HEK293T (cell line): ENCODE results near the gene ZBTB44.
"Not testable (repeated sequence)": the region's sequence is repeated elsewhere in the genome, so short reads cannot be mapped to it uniquely, and the experiment has no call there.

Experiments used
- CTCF ChIA-PET: fragments of 350-600 bp; formaldehyde crosslinking; extraction: SDS; loops from one replicate; lab custom pipeline; 2021; ENCODE audit warnings: antibody characterized with exemption, inconsistent platforms; lab: Yijun Ruan, JAX
- POLR2A ChIA-PET: fragments of 350-600 bp; formaldehyde crosslinking; extraction: SDS; loops from one replicate; lab custom pipeline; 2020; ENCODE audit warnings: antibody characterized with exemption, inconsistent platforms; lab: Yijun Ruan, JAX
- DNase-seq: peaks from one replicate; pipeline ENCODE4 v3.0.0; 2012; ENCODE audit warnings: mixed read lengths; ENCODE audit errors: extremely low spot score
- ARNT ChIP-seq: fragments of 450-650 bp; IDR thresholded peaks from 2 replicates; pipeline ENCODE4 v1.6.1; 2017; ENCODE audit warnings: mild to moderate bottlenecking
- BHLHE40 ChIP-seq: fragments of 450-650 bp; IDR thresholded peaks from 2 replicates; pipeline ENCODE4 v1.6.1; 2016; ENCODE audit warnings: mild to moderate bottlenecking, moderate library complexity, borderline replicate concordance
- CTBP1 ChIP-seq: fragments of 450-650 bp; IDR thresholded peaks from 2 replicates; pipeline ENCODE4 v1.6.1; 2016; ENCODE audit warnings: borderline replicate concordance
- ELF4 ChIP-seq: fragments of 450-650 bp; IDR thresholded peaks from 2 replicates; pipeline ENCODE4 v1.6.1; 2017; ENCODE audit warnings: antibody characterized with exemption
- FOXA1 ChIP-seq: fragments of 450-650 bp; IDR thresholded peaks from 2 replicates; pipeline ENCODE4 v1.6.1; 2016; ENCODE audit warnings: mild to moderate bottlenecking
- FOXK2 ChIP-seq: fragments of 450-650 bp; IDR thresholded peaks from 2 replicates; pipeline ENCODE4 v1.6.1; 2016; ENCODE audit warnings: mild to moderate bottlenecking
- FOXM1 ChIP-seq: fragments of 450-650 bp; IDR thresholded peaks from 2 replicates; pipeline ENCODE4 v1.6.1; 2017; ENCODE audit warnings: mild to moderate bottlenecking, borderline replicate concordance
- HDGF ChIP-seq: fragments of 450-650 bp; IDR thresholded peaks from 2 replicates; pipeline ENCODE4 v1.6.1; 2017; ENCODE audit warnings: antibody characterized with exemption, borderline replicate concordance
- L3MBTL2 ChIP-seq: fragments of 450-650 bp; conservative IDR thresholded peaks from 2 replicates; pipeline ENCODE4 v1.6.1; 2016; ENCODE audit warnings: mild to moderate bottlenecking
- LEF1 ChIP-seq: fragments of 450-650 bp; IDR thresholded peaks from 2 replicates; pipeline ENCODE4 v1.6.1; 2017; ENCODE audit warnings: mild to moderate bottlenecking, borderline replicate concordance
- NFRKB ChIP-seq: fragments of 450-650 bp; IDR thresholded peaks from 2 replicates; pipeline ENCODE4 v1.6.1; 2016; ENCODE audit warnings: mild to moderate bottlenecking, moderate library complexity
- SP1 ChIP-seq: fragments of 450-650 bp; IDR thresholded peaks from 2 replicates; pipeline ENCODE4 v1.6.1; 2017
- SUZ12 ChIP-seq: fragments of 450-650 bp; IDR thresholded peaks from 2 replicates; pipeline ENCODE4 v1.6.1; 2016; ENCODE audit warnings: mild to moderate bottlenecking
- TARDBP ChIP-seq: fragments of 450-650 bp; IDR thresholded peaks from 2 replicates; pipeline ENCODE4 v1.6.1; 2016
- ZNF384 ChIP-seq: fragments of 450-650 bp; IDR thresholded peaks from 2 replicates; pipeline ENCODE4 v1.6.1; 2016
- TF ChIP-seq, protein P1 (sequence below): fragments of 450-650 bp; IDR thresholded peaks from 2 replicates; pipeline ENCODE4 v1.6.1; 2016

Gene ZBTB44

DNA sequence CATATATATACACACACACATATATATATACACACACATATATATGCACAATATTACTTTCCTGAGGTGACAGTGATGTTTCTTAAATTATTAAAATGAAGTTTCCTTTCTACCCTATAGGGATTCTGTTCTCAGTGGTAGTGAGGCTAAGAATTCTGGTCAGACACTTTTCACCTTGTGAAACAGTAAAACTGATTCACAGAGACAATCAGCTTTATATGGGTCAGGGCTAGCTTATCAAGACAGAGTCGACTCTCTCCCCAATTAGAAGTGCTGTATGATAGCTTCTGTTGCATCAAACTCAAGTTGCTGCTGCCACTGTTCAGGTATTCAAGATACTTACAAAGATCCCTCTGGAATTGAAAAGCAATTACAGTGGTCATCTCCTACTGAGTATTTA lies 68.4 kb downstream of the ZBTB44 start:
- ChIA-PET CTCF (no interaction called here), POLR2A (no interaction called here)
- no peak for DNase-seq
- TF ChIP-seq FOXM1 = no peak
- TF ChIP-seq TARDBP = no peak
- TF ChIP-seq ARNT = no peak
- TF ChIP-seq HDGF = no peak
- TF ChIP-seq FOXK2 = no peak
- no peak for TF ChIP-seq BHLHE40
- TF ChIP-seq, protein P1, sequence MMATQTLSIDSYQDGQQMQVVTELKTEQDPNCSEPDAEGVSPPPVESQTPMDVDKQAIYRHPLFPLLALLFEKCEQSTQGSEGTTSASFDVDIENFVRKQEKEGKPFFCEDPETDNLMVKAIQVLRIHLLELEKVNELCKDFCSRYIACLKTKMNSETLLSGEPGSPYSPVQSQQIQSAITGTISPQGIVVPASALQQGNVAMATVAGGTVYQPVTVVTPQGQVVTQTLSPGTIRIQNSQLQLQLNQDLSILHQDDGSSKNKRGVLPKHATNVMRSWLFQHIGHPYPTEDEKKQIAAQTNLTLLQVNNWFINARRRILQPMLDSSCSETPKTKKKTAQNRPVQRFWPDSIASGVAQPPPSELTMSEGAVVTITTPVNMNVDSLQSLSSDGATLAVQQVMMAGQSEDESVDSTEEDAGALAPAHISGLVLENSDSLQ = no peak
- no peak for TF ChIP-seq NFRKB
- no peak for TF ChIP-seq ZNF384
- no peak for TF ChIP-seq LEF1
- TF ChIP-seq FOXA1 = no peak
- no peak for TF ChIP-seq ELF4

DNA sequence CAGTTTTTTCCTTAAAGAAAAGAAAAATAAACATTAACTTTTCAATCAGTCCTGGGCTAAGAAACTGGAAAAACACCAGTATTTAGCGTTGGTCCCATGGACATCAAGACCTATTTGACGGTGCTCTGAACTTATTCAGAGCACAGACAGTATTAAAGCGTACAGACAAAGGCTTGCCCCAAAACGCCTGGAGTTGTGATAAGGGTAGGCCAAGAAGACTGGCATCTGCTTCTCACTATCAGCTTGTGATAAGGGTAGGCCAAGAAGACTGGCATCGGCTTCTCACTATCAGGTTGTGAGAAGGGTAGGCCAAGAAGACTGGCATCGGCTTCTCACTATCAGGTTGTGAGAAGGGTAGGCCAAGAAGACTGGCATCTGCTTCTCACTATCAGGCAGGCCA lies 69.3 kb downstream of the ZBTB44 start:
- CTCF ChIA-PET, POLR2A ChIA-PET, DNase-seq: not testable (repeated sequence)

DNA sequence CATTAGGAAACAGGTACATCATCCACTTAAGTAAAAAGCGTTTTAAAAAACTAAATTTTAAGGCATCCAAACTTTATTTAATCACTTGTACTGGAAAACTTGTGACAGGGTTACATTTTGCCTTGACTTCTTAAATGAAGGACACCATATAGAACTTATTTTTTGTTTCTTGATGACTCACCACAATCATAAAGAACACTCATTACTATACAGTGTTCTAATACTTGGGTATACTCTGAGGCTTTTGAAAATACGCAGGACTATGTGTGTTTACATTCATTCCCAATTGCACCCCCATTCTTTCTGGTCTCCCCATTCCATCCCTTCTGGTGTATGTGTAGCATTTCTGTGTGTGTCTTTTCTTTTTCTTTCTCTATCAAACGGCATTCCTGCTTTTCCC lies 69.9 kb downstream of the ZBTB44 start:
- no peak for DNase-seq
- POLR2A ChIA-PET = no interaction called here
- TF ChIP-seq BHLHE40 = no peak
- no peak for TF ChIP-seq NFRKB
- CTCF ChIA-PET = no interaction called here

DNA sequence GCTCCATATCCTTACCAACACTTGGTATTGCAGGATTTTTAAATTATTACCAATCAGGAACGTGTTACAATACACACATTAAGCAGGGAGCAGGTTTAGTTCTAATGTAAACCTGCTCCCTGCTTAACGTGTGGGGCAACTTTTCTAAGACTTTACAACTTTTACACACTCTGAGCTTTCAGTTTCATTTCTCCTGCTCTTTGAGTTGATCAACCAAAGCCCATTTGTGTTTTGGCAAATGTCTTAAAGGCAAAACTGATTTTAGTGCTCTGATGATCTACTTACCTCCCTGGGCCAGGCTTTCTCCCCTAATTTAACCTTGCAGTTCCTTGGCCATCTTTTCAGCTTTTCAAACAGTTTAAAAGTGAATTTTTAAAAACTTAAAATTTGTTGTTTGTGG lies 70.9 kb downstream of the ZBTB44 start:
- CTCF ChIA-PET = no interaction called here
- DNase-seq = no peak
- POLR2A ChIA-PET = no interaction called here
- TF ChIP-seq FOXK2 = no peak
- no peak for TF ChIP-seq BHLHE40
- no peak for TF ChIP-seq FOXM1
- TF ChIP-seq ARNT = no peak
- TF ChIP-seq NFRKB = no peak
- TF ChIP-seq SUZ12 = no peak
- TF ChIP-seq, protein P1 = no peak
- no peak for TF ChIP-seq ZNF384

DNA sequence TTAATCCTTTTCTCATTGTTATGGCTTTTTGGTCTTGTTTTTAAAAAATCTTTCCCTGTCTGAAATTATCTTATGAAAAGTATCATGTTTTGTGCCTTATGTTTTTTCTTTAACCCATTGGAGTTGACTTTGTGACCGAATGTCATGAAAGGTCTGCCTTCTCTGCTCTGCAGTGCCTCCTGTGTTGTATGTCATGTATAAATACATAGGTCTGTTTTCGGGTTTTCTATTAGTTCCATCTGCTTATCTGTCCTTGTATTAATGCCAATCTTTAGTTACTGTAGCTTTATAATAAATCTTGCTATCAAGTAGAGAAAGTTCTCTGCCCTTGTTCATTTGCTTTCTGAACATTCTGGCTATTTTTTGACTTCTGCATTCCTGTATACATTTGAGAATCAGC lies 73.0 kb downstream of the ZBTB44 start:
- POLR2A ChIA-PET = no interaction called here
- CTCF ChIA-PET = no interaction called here
- DNase-seq = no peak
- TF ChIP-seq ELF4 (no peak), FOXA1 (no peak), ZNF384 (no peak), FOXK2 (no peak), LEF1 (no peak), CTBP1 (no peak), L3MBTL2 (no peak), TARDBP (no peak)

DNA sequence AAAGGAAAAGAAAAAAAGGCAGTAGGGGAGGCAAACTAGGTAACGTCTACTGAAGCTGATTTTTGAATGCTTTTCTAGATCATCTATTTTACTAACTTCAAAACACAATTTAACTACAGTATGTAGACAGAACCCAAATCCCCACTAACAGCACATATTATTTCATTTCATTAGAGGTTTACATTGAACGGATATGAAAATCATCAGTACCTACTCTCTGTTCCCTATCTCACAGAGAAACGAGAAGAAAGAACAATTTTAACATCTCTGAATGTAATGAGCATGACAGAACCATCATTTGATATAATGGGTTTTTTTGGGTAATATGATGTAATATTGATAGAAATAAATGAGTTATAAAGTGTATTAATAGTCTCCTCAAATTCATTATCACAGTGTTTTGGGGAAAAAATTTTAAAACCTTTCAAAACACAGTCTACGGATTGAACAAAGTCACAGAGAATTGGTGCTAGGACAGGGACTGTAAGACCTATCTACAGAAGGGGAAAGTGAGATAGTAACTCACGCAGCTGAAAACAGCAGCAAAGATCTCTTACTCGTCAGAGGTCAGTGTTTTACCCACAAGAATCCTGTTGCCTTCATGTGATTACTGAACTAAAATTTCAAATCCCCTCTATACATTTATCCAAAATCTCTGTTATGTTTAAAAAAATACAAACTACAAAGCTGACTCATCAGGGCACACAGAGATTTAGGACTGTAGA lies 77.3 kb downstream of the ZBTB44 start:
- ChIA-PET CTCF (interaction anchor here (0.7 kb wide), 1 partner anchor 28 kb away, joined by 3 read pairs; no protein-coding TSS in a partner anchor), POLR2A (no interaction called here)
- no peak for DNase-seq
- no peak for TF ChIP-seq BHLHE40
- no peak for TF ChIP-seq FOXK2
- no peak for TF ChIP-seq ELF4
- no peak for TF ChIP-seq ZNF384
- no peak for TF ChIP-seq HDGF
- TF ChIP-seq FOXA1 = no peak
- TF ChIP-seq LEF1 = no peak
- no peak for TF ChIP-seq SP1
- no peak for TF ChIP-seq CTBP1
- no peak for TF ChIP-seq ARNT
- TF ChIP-seq NFRKB = no peak
- no peak for TF ChIP-seq SUZ12

DNA sequence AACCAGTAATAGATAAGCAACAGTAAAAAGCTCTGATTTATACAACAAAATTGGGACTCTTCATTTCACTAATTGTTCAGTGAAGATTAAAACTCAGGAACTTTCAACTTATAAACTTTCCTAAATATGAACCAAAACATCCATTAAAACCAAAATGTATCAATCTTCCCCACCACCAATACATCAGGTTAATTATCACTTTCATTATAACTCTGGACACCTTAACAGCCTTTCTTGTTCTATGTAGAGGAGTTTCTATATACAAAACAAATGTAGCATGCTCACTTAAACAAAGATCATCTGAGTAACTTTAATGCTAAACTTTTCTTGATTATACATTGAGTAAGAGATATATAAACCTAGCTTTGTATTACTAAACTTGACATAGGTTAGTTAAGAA lies 80.4 kb downstream of the ZBTB44 start:
- DNase-seq = no peak

DNA sequence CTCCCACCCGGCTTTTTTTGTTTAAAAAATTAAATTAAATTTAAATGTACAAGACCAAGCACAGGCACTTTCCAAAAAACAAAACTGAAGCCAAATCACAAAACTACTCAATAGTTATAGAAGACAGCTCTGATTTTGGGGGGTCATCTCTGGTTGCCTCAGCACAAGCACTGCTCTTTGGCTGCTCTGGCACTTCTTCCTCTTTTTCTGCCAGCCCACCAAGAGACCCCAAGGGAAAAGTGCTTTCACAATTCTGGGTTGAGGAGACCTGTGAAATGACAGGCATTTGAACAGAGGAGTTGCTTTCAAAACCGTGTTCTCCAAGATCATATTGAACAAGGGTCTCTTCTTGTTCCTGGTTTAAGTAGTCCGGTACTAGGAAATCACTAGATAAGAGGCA lies 80.8 kb downstream of the ZBTB44 start:
- DNase-seq, POLR2A ChIA-PET, CTCF ChIA-PET: not testable (repeated sequence)

More for the DNA sequence above, 80.4 kb downstream of the ZBTB44 start:
- POLR2A ChIA-PET = no interaction called here
- CTCF ChIA-PET = no interaction called here
- no peak for TF ChIP-seq ELF4

DNA sequence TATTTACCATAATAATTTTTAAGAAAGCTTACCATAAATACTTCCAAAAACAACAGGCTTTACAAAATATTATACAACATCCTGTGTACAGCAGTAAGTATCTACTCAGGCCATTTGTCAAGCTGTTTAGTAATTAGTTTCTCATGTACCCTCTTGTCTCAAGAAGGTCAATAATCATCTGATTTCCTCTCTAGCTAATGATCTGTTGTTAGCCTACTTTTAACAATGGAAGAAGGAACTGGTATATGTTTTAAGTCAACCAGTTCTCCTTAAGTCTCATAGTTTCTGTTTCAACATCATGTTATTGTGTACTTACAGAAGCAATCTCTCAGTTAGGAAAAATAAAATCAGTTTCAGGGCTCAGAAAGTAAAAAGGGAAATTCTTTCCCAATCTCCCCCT lies 81.2 kb downstream of the ZBTB44 start:
- POLR2A ChIA-PET, CTCF ChIA-PET, DNase-seq: not testable (repeated sequence)
